ENCODE measurements around the gene ARG2.

DNA sequence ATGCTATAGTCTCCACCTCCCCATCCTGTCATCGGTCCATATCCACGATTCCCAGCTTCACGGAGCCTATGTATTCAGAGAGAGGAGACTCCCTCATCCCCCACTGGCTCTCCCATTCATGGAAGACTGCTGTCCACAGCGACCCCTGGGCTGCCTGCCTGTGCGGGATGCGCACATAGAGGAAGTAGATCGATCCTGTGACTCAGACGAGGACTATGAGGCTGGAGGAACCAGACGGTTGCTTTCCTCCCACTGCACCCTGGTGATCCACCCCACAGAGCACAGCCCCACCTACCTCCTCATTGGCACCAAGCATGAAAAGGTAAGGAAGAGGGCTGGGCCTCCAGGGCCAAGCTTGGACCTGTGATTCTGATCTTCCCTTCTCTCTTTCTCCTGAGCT, 44.0 kb upstream of the ARG2 start:
- TF ChIP-seq EZH2 (IDR thresholded peaks at IDR 0.05; ENCODE audit: low read depth) = no peak
- TF ChIP-seq, protein P1, sequence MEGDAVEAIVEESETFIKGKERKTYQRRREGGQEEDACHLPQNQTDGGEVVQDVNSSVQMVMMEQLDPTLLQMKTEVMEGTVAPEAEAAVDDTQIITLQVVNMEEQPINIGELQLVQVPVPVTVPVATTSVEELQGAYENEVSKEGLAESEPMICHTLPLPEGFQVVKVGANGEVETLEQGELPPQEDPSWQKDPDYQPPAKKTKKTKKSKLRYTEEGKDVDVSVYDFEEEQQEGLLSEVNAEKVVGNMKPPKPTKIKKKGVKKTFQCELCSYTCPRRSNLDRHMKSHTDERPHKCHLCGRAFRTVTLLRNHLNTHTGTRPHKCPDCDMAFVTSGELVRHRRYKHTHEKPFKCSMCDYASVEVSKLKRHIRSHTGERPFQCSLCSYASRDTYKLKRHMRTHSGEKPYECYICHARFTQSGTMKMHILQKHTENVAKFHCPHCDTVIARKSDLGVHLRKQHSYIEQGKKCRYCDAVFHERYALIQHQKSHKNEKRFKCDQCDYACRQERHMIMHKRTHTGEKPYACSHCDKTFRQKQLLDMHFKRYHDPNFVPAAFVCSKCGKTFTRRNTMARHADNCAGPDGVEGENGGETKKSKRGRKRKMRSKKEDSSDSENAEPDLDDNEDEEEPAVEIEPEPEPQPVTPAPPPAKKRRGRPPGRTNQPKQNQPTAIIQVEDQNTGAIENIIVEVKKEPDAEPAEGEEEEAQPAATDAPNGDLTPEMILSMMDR (conservative IDR thresholded peaks at IDR 0.05) = no peak
